K562 (cell line): Measurements from ENCODE around the gene CEP68. TPM values are rescaled to one million over a fixed set of nuclear protein-coding genes. Genes with fewer than 3 reads are reported as not detected.

Experiments used
- ATAC-seq: fragments of 200-7000 bp; cut with Tn5 transposase; 3 replicates; pipeline ENCODE4 v1.9.1; 2020; ENCODE audit warnings: moderate library complexity
- BruUV-seq: library from RNA; stranded (reverse); fragments of 400-500 nt; replicated peaks from 2 replicates; lab custom pipeline; 2021; lab: Mats Ljungman, UMichigan
- CTCF ChIA-PET: fragments of 300-600 bp; formaldehyde crosslinking; extraction: SDS; loops from one replicate; lab custom pipeline; 2021; ENCODE audit warnings: low intra/inter-chr PET ratio; lab: Yijun Ruan, JAX
- POLR2A ChIA-PET: fragments of 300-600, 350-650 bp; sonication (Branson Sonifier 250); formaldehyde crosslinking; extraction: SDS; loops from one replicate; lab custom pipeline; 2021; ENCODE audit warnings: antibody characterized with exemption, inconsistent platforms; lab: Yijun Ruan, JAX
- DNase-seq, 4 experiments: peaks; one replicate each; pipeline versions ENCODE4 v3.0.0 to v3.0.0-alpha.2; 2011 to 2018; ENCODE audit warnings: low spot score in 3 of 4, mixed read lengths in 3 of 4; ENCODE audit errors: extremely low read depth in 1 of 4
- FAIRE-seq: peaks from 2 replicates; lab custom pipeline; 2011; peaks lifted over from hg19 to GRCh38; lab: Jason Lieb, UNC
- H2AFZ ChIP-seq: 2 replicates; pipeline ENCODE4 v1.6.0; 2011; ENCODE audit warnings: low read depth, low read length, control low read depth, inconsistent platforms
- H3K27ac ChIP-seq: fragments of 200-600 bp; 3 replicates; pipeline ENCODE4 v1.8.0; 2011; ENCODE audit warnings: low read depth, mild to moderate bottlenecking, control low read depth, inconsistent platforms, low read length, moderate library complexity, mixed read lengths; ENCODE audit errors: extremely low read depth
- H3K27me3 ChIP-seq, 2 experiments: fragments of 300-600 bp in 1 of 2; 2 replicates in 1 of 2; 3 replicates in 1 of 2; pipeline versions ENCODE4 v1.6.0 to v1.8.0; 2011; ENCODE audit warnings: inconsistent platforms in 2 of 2, low read length in 2 of 2, mild to moderate bottlenecking in 1 of 2, mixed read lengths in 1 of 2, moderate library complexity in 1 of 2; ENCODE audit not compliant: control insufficient read depth in 2 of 2, insufficient read depth in 2 of 2
- H3K36me3 ChIP-seq: fragments of 300-600 bp; 3 replicates; pipeline ENCODE4 v1.8.0; 2011; ENCODE audit warnings: mild to moderate bottlenecking, low read length, inconsistent platforms; ENCODE audit not compliant: control insufficient read depth, insufficient read depth
- H3K4me1 ChIP-seq, 2 experiments: fragments of 200-600 bp in 1 of 2; replicated peaks in 1 of 2; 2 replicates in 1 of 2; 3 replicates in 1 of 2; pipeline versions ENCODE4 v1.5.1 to v1.8.0; 2011; ENCODE audit warnings: inconsistent platforms in 2 of 2, low read length in 2 of 2, mild to moderate bottlenecking in 1 of 2, mixed read lengths in 1 of 2, moderate library complexity in 1 of 2; ENCODE audit not compliant: control insufficient read depth in 2 of 2, insufficient read depth in 2 of 2
- H3K4me2 ChIP-seq: 2 replicates; pipeline ENCODE4 v1.6.1; 2011; ENCODE audit warnings: low read length, control low read depth, inconsistent platforms, mixed read lengths; ENCODE audit not compliant: insufficient read depth
- H3K4me3 ChIP-seq: fragments of 200-600 bp; sonication (generic), shearing (Covaris generic); 2 replicates; pipeline ENCODE4 v1.5.1; 2016; ENCODE audit warnings: control low read depth, inconsistent platforms
- H3K79me2 ChIP-seq: fragments of 200-600 bp; 3 replicates; pipeline ENCODE4 v1.8.0; 2011; ENCODE audit warnings: low read length, inconsistent platforms; ENCODE audit not compliant: control insufficient read depth, insufficient read depth
- H3K9ac ChIP-seq, 2 experiments: 2 replicates each; pipeline versions ENCODE4 v1.6.0 to v1.6.1; 2011; ENCODE audit warnings: low read depth in 2 of 2, low read length in 2 of 2, control low read depth in 1 of 2, inconsistent platforms in 1 of 2, mild to moderate bottlenecking in 1 of 2, mixed read lengths in 1 of 2; ENCODE audit not compliant: insufficient read depth in 1 of 2
- H3K9me1 ChIP-seq: one replicate; pipeline ENCODE4 v1.6.0; 2011; ENCODE audit warnings: inconsistent platforms, mild to moderate bottlenecking, low read length, moderate library complexity; ENCODE audit not compliant: control insufficient read depth, insufficient read depth
- H3K9me3 ChIP-seq: replicated peaks from 2 replicates; pipeline ENCODE4 v1.5.1; 2011; ENCODE audit warnings: low read depth, low read length, inconsistent platforms; ENCODE audit not compliant: control insufficient read depth, insufficient read depth
- H4K20me1 ChIP-seq: replicated peaks from 2 replicates; pipeline ENCODE4 v1.6.1; 2011; ENCODE audit warnings: low read length, inconsistent platforms, mixed read lengths; ENCODE audit not compliant: control insufficient read depth, insufficient read depth
- BMI1 ChIP-seq: fragments of 150-350 bp; IDR thresholded peaks from 2 replicates; pipeline ENCODE4 v1.6.1; 2014; ENCODE audit warnings: low read length
- ZNF23 ChIP-seq: fragments of 250-450 bp; sonication (Bioruptor Pico); IDR thresholded peaks from 2 replicates; pipeline ENCODE4 v1.4.0; 2020; ENCODE audit warnings: mild to moderate bottlenecking
- ZNF431 ChIP-seq: sonication (generic); formaldehyde crosslinking; IDR thresholded peaks from 2 replicates; pipeline ENCODE4 v1.8.0; 2022; ENCODE audit warnings: mild to moderate bottlenecking, missing genetic modification reagents
- WGBS: fragments of 100-300 bp; shearing (Covaris generic); methylation state at CpG from one replicate; pipeline ENCODE4 v1.1.6; 2016; ENCODE audit warnings: low coverage, mixed read lengths; ENCODE audit not compliant: insufficient coverage; ENCODE audit errors: missing lambda C conversion rate; 5-methylcytosine and 5-hydroxymethylcytosine counted together
- in situ Hi-C: fragments of 300-500 bp; cut with MboI; formaldehyde crosslinking; loops from 4 replicates; pipeline ENCODE4 v1.15.0; 2018; ENCODE audit warnings: inconsistent platforms, mixed read lengths
- intact Hi-C: fragments of 100-400 bp; cut with micrococcal nuclease; formaldehyde crosslinking; loops from 2 replicates; pipeline ENCODE4 v1.14.2; 2022
- polyA plus RNA-seq, 8 experiments: library from polyadenylated mRNA; depleted of rRNA in 4 of 8; stranded (reverse) in 5 of 8; unstranded in 3 of 8; fragments of >200 nt; fragmentation: Nextera tagmentation in 2 of 8; fragmentation: Illumina TruSeq in 1 of 8; extraction: Ambion mirVana in 2 of 8; extraction: Trizol in 1 of 8; gene quantifications; 2 replicates each; pipeline versions ENCODE4 v1.2.1 to v1.2.3, GENCODE V29; 2011 to 2014; ENCODE audit warnings: inconsistent platforms in 1 of 8, missing spikeins in 1 of 8
- total RNA-seq, 7 experiments: library from RNA; depleted of rRNA in 6 of 7; stranded (reverse); fragments of >200 nt in 6 of 7; fragmentation: Illumina TruSeq in 2 of 7; extraction: Trizol in 2 of 7; gene quantifications; 2 replicates each; pipeline versions ENCODE4 v1.2.1 to v1.2.3, GENCODE V29; 2011 to 2021; ENCODE audit warnings: low replicate concordance in 1 of 7
- TF ChIP-seq, protein P1 (sequence below): fragments of 250-450 bp; sonication (Bioruptor Pico); IDR thresholded peaks from 2 replicates; pipeline ENCODE4 v1.9.0; 2021; ENCODE audit warnings: mild to moderate bottlenecking, inconsistent platforms

The CEP68 gene
- total and polyA plus RNA-seq, 9 of the 15 experiments (the other 6 are each of a cell fraction or from before 2014, with no cell fraction given) = 1.4 to 8.5 (median 5.2) TPM

DNA sequence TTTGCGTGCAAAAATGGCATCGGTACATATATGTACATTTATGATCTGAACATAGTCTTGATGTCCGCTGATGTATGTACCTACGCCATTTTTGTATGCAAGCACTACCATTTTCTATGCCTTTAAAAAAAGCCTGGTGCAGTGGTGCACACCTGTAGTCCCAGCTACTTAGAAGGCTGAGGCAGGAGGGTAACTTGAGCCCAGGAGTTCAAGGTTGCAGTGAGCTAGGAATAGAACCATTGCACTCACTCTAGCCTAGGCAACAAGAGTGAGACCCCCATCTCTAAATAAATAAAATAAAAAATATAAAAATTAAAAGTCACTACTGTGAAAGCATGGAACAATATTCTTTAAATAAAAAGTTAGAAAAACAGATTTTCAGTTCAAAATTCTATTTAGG, 57.0 kb downstream of the CEP68 start (continued):
- TF ChIP-seq, protein P1, sequence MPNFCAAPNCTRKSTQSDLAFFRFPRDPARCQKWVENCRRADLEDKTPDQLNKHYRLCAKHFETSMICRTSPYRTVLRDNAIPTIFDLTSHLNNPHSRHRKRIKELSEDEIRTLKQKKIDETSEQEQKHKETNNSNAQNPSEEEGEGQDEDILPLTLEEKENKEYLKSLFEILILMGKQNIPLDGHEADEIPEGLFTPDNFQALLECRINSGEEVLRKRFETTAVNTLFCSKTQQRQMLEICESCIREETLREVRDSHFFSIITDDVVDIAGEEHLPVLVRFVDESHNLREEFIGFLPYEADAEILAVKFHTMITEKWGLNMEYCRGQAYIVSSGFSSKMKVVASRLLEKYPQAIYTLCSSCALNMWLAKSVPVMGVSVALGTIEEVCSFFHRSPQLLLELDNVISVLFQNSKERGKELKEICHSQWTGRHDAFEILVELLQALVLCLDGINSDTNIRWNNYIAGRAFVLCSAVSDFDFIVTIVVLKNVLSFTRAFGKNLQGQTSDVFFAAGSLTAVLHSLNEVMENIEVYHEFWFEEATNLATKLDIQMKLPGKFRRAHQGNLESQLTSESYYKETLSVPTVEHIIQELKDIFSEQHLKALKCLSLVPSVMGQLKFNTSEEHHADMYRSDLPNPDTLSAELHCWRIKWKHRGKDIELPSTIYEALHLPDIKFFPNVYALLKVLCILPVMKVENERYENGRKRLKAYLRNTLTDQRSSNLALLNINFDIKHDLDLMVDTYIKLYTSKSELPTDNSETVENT = no peak
- no peak for TF ChIP-seq ZNF431 (CRISPR knock-in tag)
- TF ChIP-seq, all 486 proteins: peak for 0

DNA sequence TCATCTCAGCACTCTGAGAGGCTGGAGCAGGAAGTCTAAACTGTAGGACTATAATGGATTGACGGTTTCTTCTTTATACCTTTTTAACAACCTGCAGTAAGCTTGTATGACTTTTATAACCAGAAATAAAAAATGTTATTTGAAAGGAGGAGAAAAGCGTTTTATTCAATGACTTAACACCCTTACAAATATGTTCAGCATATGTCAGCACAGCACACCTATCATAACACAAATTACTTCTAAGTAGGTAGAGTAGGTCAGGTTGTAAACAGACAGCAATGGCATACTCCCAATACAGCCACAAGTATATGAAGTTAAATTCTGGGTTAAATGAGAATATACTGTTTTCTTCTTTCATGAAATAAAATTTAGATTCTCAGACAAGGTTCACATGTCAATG, 57.6 kb downstream of the CEP68 start:
- TF ChIP-seq ZNF23 (CRISPR knock-in tag) (no peak), BMI1 (no peak)
- FAIRE-seq (no peak), DNase-seq (no peak), ATAC-seq (peak; percentile 23; the same call in 1 of the 3 replicates)
- Histone ChIP-seq H3K27me3 (no peaks in the 10 kb centered on the region), H3K9ac (no peak overlapping the region), H3K4me2 (no peak overlapping the region), H3K4me3 (no peak overlapping the region), H2AFZ (no peak overlapping the region), H3K9me1 (no peaks in the 10 kb centered on the region), H3K79me2 (peaks cover 97% of the 10 kb centered on the region), H3K36me3 (peaks cover 17% of the 10 kb centered on the region; the same call in 2 of the 3 replicates), H3K27ac (no peak overlapping the region), H4K20me1 (peaks cover 9% of the 10 kb centered on the region), H3K4me1 (0 out of 5 replicates have a peak, but pooled peaks cover 0 to 2% of the 10 kb centered on the region in 2 experiments), H3K9me3 (no peaks in the 10 kb centered on the region; the same call in 1 of the 2 replicates)
- no TSS peak for BruUV-seq
- WGBS = 42% methylated on average over 2 of the region's 2 CpGs
- POLR2A ChIA-PET = interaction anchor here (1.0 to 1.9 kb wide), 5 partner anchors 10 to 73 kb away, joined by 3 to 9 read pairs (median 4); partner anchors contain the start of genes CEP68 and RAB1A
- in situ Hi-C loops = no loop called here
- CTCF ChIA-PET = no interaction called here
- intact Hi-C loops = no loop called here
